GM12878 (cell line): ENCODE measurements around the gene SPINT1.

ENCODE experiments used
- ATF2 ChIP-seq: IDR thresholded peaks from 2 replicates; pipeline ENCODE4 v1.6.1; 2012; ENCODE audit warnings: low read length, inconsistent platforms
- CTCF ChIP-seq, 3 experiments: IDR thresholded peaks in 2 of 3; conservative IDR thresholded peaks in 1 of 3; 2 replicates each; pipeline ENCODE4 v1.5.1; 2011; ENCODE audit warnings: low read depth in 3 of 3, low read length in 3 of 3, mild to moderate bottlenecking in 3 of 3, control low read depth in 2 of 3, moderate library complexity in 2 of 3, inconsistent platforms in 1 of 3, mixed read lengths in 1 of 3; ENCODE audit not compliant: control insufficient read depth in 2 of 3, insufficient read depth in 1 of 3; ENCODE audit errors: extremely low read depth in 1 of 3
- EZH2 ChIP-seq: IDR thresholded peaks from 2 replicates; pipeline ENCODE4 v1.6.1; 2012; ENCODE audit warnings: low read depth, mild to moderate bottlenecking, control low read depth, inconsistent platforms, low read length, borderline replicate concordance; ENCODE audit not compliant: control insufficient read depth
- NR2C2 ChIP-seq: IDR thresholded peaks from 2 replicates; pipeline ENCODE4 v1.6.1; 2011; ENCODE audit warnings: borderline replicate concordance, low read depth; ENCODE audit not compliant: control insufficient read depth, insufficient read length

- no peak for TF ChIP-seq ATF2
- TF ChIP-seq NR2C2 = no peak
- no peak for TF ChIP-seq CTCF (IDR thresholded peaks at IDR 0.05 in 2 of 3, conservative IDR thresholded peaks at IDR 0.05 in 1 of 3; ENCODE audit: control insufficient read depth in 2 of 3, extremely low read depth in 1 of 3, insufficient read depth in 1 of 3, low read depth in 3 of 3, low read length in 3 of 3)
- no peak for TF ChIP-seq EZH2
Measured at GRCh38 chr15:40872791-40873693, 29.2 kb downstream of the SPINT1 start.
